GM18498 (cell line): ENCODE results near the gene NUSAP1.
"Not testable (repeated sequence)": the region's sequence is repeated elsewhere in the genome, so short reads cannot be mapped to it uniquely, and the experiment has no call there.

Experiments used
- ATAC-seq: cut with Tn5 transposase; IDR thresholded peaks from one replicate; pipeline ENCODE4 v1.9.1; 2021; ENCODE audit warnings: mild to moderate bottlenecking, moderate library complexity; ENCODE audit not compliant: unreplicated experiment

The NUSAP1 gene

GRCh38 chr15:41408234-41408641 lies 75.6 kb downstream of the NUSAP1 start:
- no peak for ATAC-seq

GRCh38 chr15:41411031-41411430 lies 78.3 kb downstream of the NUSAP1 start:
- no peak for ATAC-seq

- ATAC-seq, result no peak
These were observed 78.8 kb downstream of the NUSAP1 start for GRCh38 chr15:41411441-41411840.

- ATAC-seq, result peak; percentile 7
These were observed 83.6 kb downstream of the NUSAP1 start for GRCh38 chr15:41416128-41416741.

GRCh38 chr15:41416742-41417417 lies 84.2 kb downstream of the NUSAP1 start, which contains the start of gene RTF1:
TSS of gene RTF1 (plus strand) at chr15:41417095. CDS start at chr15:41417116, 21 bp downstream.
- ATAC-seq, result peak; percentile 82

GRCh38 chr15:41417418-41418195 lies 84.9 kb downstream of the NUSAP1 start:
- ATAC-seq, result peak; percentile 47

- peak; percentile 76 for ATAC-seq
These were observed 91.4 kb downstream of the NUSAP1 start for GRCh38 chr15:41423979-41424659.

GRCh38 chr15:41424809-41425208 lies 92.1 kb downstream of the NUSAP1 start:
- ATAC-seq, result no peak

GRCh38 chr15:41425907-41426306 lies 93.2 kb downstream of the NUSAP1 start:
- ATAC-seq, result not testable (repeated sequence)

- peak; percentile 76 for ATAC-seq
These were observed 96.6 kb downstream of the NUSAP1 start for GRCh38 chr15:41429003-41429890.
